SK-N-SH treated with all-trans-retinoic acid at 6 μM for 48 hours (cell line): ENCODE data around the gene FNDC3B.

Experiments
- ATAC-seq: fragments of 200-7000 bp; cut with Tn5 transposase; 3 replicates; pipeline ENCODE4 v1.9.1; 2020; ENCODE audit warnings: mild to moderate bottlenecking, moderate library complexity
- CREB5 ChIP-seq: fragments of 250-450 bp; sonication (Bioruptor Pico); IDR thresholded peaks from 2 replicates; pipeline ENCODE4 v1.5.1; 2020; ENCODE audit warnings: low read depth, mild to moderate bottlenecking, moderate library complexity
- CSDC2 ChIP-seq: fragments of 250-450 bp; sonication (Bioruptor Pico); IDR thresholded peaks from 2 replicates; pipeline ENCODE4 v1.5.0; 2020; ENCODE audit warnings: mild to moderate bottlenecking, moderate library complexity
- CSRNP3 ChIP-seq: fragments of 250-450 bp; sonication (Bioruptor Pico); IDR thresholded peaks from 2 replicates; pipeline ENCODE4 v1.5.1; 2021; ENCODE audit warnings: mild to moderate bottlenecking, moderate library complexity
- ESRRG ChIP-seq: fragments of 250-450 bp; sonication (Bioruptor Pico); IDR thresholded peaks from 2 replicates; pipeline ENCODE4 v1.6.1; 2021; ENCODE audit warnings: mild to moderate bottlenecking
- GLIS3 ChIP-seq: fragments of 250-450 bp; sonication (Bioruptor Pico); IDR thresholded peaks from 2 replicates; pipeline ENCODE4 v1.5.0; 2020; ENCODE audit warnings: mild to moderate bottlenecking, moderate library complexity
- ISL1 ChIP-seq: fragments of 250-450 bp; sonication (Bioruptor Pico); IDR thresholded peaks from 2 replicates; pipeline ENCODE4 v2.1.2; 2022; ENCODE audit warnings: mild to moderate bottlenecking, moderate library complexity
- OSR1 ChIP-seq: fragments of 250-450 bp; sonication (Bioruptor Pico); IDR thresholded peaks from 2 replicates; pipeline ENCODE4 v1.8.0; 2022; ENCODE audit warnings: moderate library complexity, mild to moderate bottlenecking, inconsistent platforms
- PATZ1 ChIP-seq: fragments of 250-450 bp; sonication (Bioruptor Pico); IDR thresholded peaks from 2 replicates; pipeline ENCODE4 v1.8.0; 2020; ENCODE audit warnings: mild to moderate bottlenecking, moderate library complexity, borderline replicate concordance
- POU6F1 ChIP-seq: fragments of 250-450 bp; sonication (Bioruptor Pico); IDR thresholded peaks from 2 replicates; pipeline ENCODE4 v1.8.0; 2021; ENCODE audit warnings: low read depth, mild to moderate bottlenecking, moderate library complexity, borderline replicate concordance
- RARB ChIP-seq: fragments of 250-450 bp; sonication (Bioruptor Pico); IDR thresholded peaks from 2 replicates; pipeline ENCODE4 v1.8.0; 2021; ENCODE audit warnings: mild to moderate bottlenecking, moderate library complexity
- SNAI2 ChIP-seq: fragments of 250-450 bp; sonication (Bioruptor Pico); IDR thresholded peaks from 2 replicates; pipeline ENCODE4 v1.5.0; 2020; ENCODE audit warnings: mild to moderate bottlenecking, moderate library complexity
- TCF4 ChIP-seq: fragments of 250-450 bp; sonication (Bioruptor Pico); IDR thresholded peaks from 2 replicates; pipeline ENCODE4 v1.8.0; 2021; ENCODE audit warnings: mild to moderate bottlenecking, moderate library complexity, borderline replicate concordance
- TOX ChIP-seq: fragments of 250-450 bp; sonication (Bioruptor Pico); IDR thresholded peaks from 2 replicates; pipeline ENCODE4 v1.8.0; 2021; ENCODE audit warnings: mild to moderate bottlenecking, moderate library complexity, borderline replicate concordance
- TSHZ2 ChIP-seq: fragments of 250-450 bp; sonication (Bioruptor Pico); IDR thresholded peaks from 2 replicates; pipeline ENCODE4 v1.5.0; 2020; ENCODE audit warnings: mild to moderate bottlenecking, moderate library complexity
- ZC3H10 ChIP-seq: fragments of 250-450 bp; sonication (Bioruptor Pico); IDR thresholded peaks from 2 replicates; pipeline ENCODE4 v1.5.1; 2021; ENCODE audit warnings: mild to moderate bottlenecking, moderate library complexity
- ZFP3 ChIP-seq: fragments of 250-450 bp; sonication (Bioruptor Pico); IDR thresholded peaks from 2 replicates; pipeline ENCODE4 v1.5.0; 2020; ENCODE audit warnings: mild to moderate bottlenecking, moderate library complexity
- ZFP30 ChIP-seq: fragments of 450-650 bp; formaldehyde crosslinking; IDR thresholded peaks from 2 replicates; pipeline ENCODE4 v1.5.0; 2022; ENCODE audit warnings: mild to moderate bottlenecking, moderate library complexity
- ZNF565 ChIP-seq: fragments of 450-650 bp; formaldehyde crosslinking; conservative IDR thresholded peaks from 2 replicates; pipeline ENCODE4 v1.5.0; 2020; ENCODE audit warnings: low read depth, mild to moderate bottlenecking, moderate library complexity
- ZNF70 ChIP-seq: fragments of 450-650 bp; formaldehyde crosslinking; IDR thresholded peaks from 2 replicates; pipeline ENCODE4 v1.5.0; 2020; ENCODE audit warnings: mild to moderate bottlenecking, moderate library complexity

The FNDC3B gene

GRCh38 chr3:172103724-172104123 lies 64.3 kb downstream of the FNDC3B start:
- peak; percentile 53 for ATAC-seq
- TF ChIP-seq TSHZ2 (CRISPR knock-in tag) (no peak), CREB5 (CRISPR knock-in tag) (no peak), TCF4 (CRISPR knock-in tag) (no peak), OSR1 (CRISPR knock-in tag) (no peak), RARB (CRISPR knock-in tag) (no peak), ZFP30 (no peak), PATZ1 (CRISPR knock-in tag) (no peak), CSRNP3 (CRISPR knock-in tag) (no peak), CSDC2 (CRISPR knock-in tag) (no peak), GLIS3 (CRISPR knock-in tag) (no peak)

- no peak for TF ChIP-seq OSR1 (CRISPR knock-in tag)
- no peak for TF ChIP-seq ISL1 (CRISPR knock-in tag)
- TF ChIP-seq CSRNP3 (CRISPR knock-in tag): no peak
- TF ChIP-seq SNAI2 (CRISPR knock-in tag): no peak
- no peak for TF ChIP-seq PATZ1 (CRISPR knock-in tag)
- TF ChIP-seq ZFP3 (CRISPR knock-in tag): no peak
- TF ChIP-seq POU6F1: no peak
- TF ChIP-seq ZFP30: no peak
- TF ChIP-seq ZNF70 (CRISPR knock-in tag): no peak
- TF ChIP-seq ZNF565 (CRISPR knock-in tag): no peak
- no peak for TF ChIP-seq ZC3H10 (CRISPR knock-in tag)
- no peak for TF ChIP-seq TOX (CRISPR knock-in tag)
- TF ChIP-seq TCF4 (CRISPR knock-in tag): no peak
- no peak for TF ChIP-seq TSHZ2 (CRISPR knock-in tag)
- TF ChIP-seq RARB (CRISPR knock-in tag): no peak
- TF ChIP-seq ESRRG (CRISPR knock-in tag): no peak
- peak; percentile 55; the same call in 2 of the 3 replicates for ATAC-seq
Measured at GRCh38 chr3:172104471-172105072, 65.2 kb downstream of the FNDC3B start.
